ENCODE measurements around the gene TMEM44.

The TMEM44 gene, protein sequence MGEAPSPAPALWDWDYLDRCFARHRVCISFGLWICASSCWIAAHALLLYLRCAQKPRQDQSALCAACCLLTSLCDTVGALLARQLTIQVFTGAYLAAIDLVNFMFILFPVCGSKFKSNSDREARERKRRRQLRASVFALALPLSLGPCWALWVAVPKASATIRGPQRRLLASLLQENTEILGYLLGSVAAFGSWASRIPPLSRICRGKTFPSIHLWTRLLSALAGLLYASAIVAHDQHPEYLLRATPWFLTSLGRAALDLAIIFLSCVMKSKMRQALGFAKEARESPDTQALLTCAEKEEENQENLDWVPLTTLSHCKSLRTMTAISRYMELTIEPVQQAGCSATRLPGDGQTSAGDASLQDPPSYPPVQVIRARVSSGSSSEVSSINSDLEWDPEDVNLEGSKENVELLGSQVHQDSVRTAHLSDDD

DNA sequence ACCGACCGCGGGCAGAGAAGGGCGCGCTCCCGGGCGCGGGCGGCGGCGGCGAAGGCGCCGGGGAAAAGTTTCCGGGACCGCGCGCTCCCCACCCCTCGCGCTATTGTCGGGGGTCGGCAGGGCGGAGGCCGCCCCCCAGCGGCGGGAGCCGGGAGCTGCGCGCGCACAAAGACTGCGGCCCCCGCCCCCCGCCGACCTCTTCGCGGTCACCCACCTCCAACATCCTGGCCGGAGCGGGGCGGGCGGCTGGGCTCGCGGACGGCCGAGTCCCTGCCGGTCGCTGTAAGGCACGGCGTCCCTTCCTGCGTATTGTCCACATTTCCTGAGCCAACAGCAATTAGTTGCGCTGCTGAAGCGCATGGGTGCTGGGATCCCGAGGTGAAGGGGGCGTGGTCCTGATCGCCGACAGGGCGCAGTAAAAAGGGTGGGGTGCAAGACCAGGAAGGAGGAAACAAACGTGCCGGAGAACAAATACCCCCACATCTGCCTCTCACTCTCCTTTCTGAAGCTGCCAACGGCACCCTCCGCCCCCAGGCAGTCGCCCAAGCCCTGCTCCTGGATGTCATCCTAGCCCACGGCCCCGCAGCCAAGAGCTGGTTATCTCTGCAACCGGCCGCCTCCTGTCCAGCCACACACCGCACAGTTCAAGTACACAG, at the start of gene TMEM44:
TSS of gene TMEM44 (minus strand) at position 71 of the 656 bp plus-strand sequence. CDS start 204 bp downstream, outside the sequence.
- peak; percentile 42 to 52 for DNase-seq

DNA sequence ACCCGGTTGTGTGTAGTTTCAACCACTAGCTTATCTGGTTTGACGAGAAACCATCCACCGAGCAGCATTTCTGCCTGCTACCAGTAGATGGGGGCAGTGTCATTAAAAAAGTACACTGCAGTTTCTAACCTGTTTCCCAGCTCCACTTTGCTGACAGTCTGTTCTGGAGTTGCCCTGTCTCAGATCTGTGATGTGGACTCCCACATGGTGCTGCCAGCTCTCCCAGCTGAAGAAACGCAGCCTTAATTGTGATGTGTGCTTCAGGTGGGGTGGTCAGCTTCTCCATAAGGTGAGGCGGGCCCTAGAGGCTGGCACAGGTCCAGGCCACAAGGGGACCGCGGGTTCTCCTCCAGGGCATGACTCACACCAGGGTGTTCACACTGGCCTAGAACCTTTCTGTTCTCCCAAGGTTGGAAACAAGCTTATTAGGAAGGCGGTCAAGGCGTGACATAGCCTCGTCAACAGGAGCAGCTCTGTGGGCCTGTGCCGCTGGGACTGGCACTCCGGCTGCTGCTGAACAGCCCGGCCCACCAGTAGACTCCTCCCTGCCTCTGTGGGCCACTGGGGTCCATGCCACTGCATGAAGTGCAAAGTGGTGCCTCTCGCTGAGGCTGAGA, 49.6 kb upstream of the TMEM44 start:
- DNase-seq, result peak; percentile 59 to 60

DNA sequence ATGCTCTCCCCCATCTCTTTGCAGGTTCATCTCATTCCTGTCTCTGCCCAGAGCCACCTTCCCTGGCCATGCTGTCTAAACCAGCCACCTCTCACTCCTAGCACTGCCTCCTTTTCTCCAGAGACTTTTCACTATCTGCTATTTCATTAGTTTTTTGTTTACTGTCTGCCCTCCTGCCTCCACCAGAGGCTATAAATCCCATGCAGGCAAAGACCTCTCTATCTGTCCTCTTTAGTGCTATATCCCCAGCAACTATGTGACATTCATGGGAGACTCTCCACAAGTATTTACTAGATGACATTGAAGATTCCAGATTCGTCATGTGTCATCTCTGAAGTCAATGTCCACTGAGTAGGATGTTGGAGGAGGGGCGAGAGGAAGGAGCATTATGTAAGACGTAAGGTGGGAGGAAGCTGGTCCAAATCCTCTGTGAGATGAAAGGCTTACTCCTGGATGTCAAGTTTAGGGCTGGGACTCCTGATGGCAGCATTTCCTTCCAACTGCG, 49.0 kb upstream of the TMEM44 start:
- DNase-seq, result no peak

DNA sequence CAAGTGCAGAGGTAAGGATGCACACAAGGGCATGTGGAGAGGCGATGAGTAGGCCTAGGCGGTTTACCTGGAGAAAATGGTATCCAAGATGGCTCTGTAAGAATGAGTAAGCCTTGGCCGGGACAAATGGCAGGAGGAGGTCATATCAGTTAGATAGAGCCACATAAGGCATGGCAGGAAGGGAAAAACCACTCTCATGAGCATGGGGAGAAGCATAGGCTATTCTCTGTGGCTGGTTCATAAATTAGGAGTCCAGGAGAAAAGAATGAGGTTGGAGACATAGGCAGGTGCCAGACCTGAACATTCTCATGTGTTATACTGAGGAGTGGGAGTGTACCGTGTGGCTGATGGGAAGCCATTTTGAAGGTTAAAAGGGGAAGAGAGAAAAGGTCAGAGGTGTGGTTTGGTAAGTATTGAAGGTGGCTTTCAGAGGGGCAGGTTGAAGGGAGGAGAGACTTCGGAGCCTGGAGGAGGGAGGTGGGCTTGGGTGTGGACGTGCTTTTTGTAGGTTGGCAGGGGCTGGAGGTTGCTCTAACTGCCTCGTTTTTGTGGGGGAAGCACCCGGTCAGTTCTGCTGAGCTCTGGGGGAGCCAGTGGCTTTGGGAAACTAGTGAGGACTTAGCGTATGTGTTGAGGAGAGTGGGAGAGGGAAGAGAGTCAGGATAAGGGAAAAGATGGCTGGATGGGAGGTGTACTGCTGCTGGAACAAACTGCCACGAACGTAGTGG, 47.8 kb upstream of the TMEM44 start:
- no peak for DNase-seq

DNA sequence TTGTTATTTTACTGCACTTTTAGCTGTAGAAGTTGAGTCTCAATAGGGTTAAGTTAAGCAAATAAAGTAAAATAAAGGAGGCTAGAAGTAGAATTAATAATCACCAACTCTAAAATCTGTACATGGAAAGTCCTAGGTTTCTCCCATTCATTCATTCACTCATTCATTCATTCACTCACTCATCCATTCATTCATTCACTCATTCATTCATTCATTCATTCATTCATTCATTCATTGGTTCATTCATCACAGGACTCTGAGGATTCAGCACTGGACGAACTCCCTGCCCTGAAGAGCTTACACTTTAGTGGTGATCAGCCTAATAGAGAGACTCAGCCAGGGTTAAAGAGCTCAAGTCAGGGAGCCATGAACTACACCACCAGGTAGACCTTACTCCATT, 43.3 kb upstream of the TMEM44 start:
- DNase-seq, result no peak

DNA sequence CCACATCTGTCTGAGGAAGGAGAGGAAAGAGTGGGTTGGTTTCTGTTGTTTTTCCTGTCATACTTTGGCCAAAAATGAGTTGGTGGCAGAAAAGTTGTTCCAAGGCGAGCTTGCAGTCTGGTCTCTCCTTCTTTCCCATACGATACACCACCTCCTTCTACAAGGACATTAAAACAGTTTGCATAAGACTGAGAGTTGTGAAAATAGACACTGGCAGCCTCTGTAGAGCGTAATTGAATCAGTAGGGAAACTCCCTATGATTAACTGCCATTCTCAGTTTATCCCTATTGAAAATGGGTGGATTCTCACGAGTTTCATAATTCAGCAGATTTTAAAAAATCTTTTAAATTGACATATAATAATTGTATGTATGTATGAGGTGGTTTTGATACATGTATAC, 42.5 kb upstream of the TMEM44 start:
- DNase-seq, result no peak

DNA sequence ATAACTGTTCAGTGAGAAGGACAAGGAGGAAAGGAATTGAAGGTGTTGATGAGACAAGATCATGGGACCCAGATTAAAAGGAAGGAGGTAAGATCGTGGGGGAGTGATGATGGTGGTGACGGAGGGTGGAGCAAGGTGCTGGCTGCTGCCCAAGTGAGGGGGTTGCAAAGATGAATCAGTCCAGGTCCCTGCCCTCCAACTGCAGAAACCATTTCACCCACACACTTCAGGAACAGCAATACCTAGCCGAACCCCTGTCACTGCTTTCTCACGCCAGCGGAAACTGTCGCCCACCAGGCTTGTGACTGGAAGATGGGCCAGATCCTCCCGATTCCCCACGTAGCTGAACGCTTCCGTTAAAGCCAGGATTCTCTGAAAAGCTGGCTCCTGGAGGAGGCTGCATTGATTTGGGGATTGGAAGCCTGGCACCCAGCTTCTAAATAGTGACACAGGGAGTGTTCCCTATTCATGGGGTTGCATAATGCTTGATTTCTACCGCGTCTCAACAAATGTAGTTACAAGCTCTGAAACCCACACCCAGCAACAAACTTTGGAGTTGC, 41.9 kb upstream of the TMEM44 start:
- peak; percentile 47 to 66 for DNase-seq

DNA sequence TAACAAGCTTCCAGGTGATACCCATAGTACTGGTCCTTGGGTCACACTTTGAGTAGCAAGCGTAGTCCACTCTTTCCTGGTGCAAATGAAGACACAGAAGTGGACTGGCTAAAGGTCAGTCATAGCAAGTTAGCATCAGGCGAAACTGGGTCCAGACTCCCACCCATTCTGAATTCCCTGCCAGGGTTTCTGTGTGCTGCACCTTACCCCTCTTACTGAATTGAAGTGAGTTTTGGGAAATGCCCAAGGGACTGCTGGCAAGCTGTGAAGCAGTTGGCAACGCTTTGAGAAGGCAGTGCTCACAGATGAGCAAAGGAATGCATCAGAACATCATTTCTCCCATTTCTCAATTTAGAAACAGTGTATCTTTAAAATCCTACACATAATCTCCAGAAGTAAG, 40.5 kb upstream of the TMEM44 start:
- DNase-seq, result no peak

DNA sequence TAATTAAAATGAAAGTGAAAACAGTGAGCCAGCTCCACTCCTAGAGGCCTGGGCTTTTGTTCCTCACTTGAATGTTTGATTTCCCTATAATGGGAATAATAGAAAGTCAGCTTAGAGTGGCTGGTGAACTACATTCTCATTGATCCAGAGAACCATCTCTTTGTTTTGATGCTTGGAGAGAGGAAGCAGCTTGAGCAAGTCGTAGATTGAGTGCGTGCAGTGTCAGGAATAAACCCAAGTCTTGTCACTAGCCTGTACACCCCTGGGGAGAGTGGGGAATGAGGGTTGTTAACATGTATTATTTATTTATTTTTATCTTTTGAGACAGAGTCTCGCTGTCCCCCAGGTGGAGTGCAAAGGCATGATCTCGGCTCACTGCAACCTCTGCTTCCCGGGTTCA, 39.7 kb upstream of the TMEM44 start:
- no peak for DNase-seq

DNA sequence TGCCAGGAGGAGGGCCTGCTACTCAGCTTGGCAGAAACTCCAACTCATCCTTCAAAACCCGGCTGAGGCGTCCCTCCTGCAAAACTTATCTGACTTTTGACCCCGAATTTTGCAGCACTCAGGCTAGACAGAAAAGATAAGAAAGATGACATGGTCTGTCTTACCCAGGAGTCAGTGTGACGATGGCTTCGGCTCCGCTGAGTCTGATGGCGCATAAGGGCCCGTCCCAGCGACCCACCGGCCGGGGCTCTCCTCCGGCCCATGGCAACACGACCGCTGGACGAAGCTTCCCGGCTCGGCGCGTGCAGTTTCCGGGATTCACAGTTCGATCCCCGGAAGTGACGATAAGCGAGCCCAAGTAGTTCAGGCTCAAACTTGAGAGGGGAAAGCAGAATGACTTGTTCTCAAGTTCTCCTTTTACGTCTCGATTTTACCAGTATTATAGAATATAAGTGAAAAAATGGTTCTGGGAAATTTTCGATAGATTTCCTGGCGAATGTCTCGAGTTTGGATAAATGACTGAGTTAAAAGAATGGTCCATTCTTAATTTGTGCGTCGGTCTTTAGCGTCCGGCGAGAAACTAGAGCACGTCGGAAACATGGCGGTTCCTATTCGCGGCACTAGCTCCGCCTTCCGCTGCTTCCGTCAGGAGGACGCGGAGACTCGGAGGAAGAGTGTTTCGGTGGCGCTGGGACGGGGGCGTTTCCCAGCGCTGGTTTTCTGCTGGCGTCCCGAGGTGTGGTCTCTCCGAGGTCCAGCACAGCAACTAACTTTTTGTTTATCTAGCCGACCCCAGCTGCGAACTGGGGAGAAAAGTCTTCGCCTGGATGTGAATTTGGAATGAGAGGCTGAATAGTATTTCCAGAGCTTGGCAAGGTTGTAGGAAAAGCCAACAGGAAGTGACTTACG, 38.9 kb upstream of the TMEM44 start, which contains the start of gene LSG1:
TSS of gene LSG1 (minus strand) at position 292 of the 909 bp plus-strand sequence. CDS start at position 263, 29 bp downstream.
- peak; percentile 87 to 90 for DNase-seq

DNA sequence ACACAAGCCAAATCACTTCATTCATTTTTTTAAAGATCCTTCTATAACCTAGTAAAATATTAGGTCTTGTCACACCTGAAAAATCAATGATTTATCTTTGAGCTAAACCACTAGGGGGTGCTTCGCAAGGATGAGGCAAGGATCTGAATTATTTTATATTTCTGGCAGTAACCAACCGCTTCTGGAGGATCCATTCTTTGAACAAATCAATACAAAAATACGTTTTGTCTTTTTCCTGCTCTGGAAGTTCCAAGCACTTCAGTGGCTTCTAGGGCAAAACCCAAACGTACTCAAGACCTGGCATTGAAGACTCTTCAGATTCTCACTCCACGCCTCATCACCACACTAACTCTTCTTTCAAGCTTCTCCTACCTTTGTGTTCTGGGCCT, 38.3 kb upstream of the TMEM44 start:
- peak; percentile 29 to 34 for DNase-seq

DNA sequence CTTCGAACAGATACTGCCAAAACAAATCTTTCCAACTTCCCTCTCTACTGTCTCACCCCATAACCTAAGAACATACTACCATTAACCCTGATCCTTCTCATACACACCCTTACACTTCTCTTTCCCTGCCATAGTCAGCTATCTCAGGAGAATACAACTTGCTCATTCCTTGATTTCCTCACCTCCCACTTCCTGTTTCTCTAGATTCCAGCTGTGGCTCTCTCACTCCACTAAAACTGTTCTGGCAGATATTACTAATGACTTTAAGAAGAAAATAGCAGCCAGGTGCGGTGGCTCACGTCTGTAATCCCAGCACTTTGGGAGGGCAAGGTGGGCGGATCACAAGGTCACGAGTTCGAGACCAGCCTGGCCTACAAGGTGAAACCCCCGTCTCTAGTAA, 34.1 kb upstream of the TMEM44 start:
- no peak for DNase-seq

DNA sequence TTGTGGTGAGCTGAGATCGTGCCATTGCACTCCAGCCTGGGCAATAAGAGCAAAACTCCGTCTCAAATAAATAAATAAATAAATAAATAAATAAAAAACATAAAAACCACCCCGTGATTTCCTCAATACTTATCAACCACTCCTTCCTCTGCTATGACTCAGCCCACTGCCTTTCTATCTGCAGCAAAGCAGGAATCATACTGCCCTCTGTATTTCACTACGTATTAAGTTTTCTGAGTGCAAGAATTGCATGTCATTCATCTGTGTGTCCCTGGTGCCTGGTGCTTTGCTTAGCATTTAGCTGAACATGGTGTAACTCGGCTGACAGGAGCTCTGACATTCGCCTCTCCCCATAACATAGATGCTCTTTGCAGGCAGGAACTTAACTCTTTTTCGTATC, 31.6 kb upstream of the TMEM44 start:
- DNase-seq, result no peak

DNA sequence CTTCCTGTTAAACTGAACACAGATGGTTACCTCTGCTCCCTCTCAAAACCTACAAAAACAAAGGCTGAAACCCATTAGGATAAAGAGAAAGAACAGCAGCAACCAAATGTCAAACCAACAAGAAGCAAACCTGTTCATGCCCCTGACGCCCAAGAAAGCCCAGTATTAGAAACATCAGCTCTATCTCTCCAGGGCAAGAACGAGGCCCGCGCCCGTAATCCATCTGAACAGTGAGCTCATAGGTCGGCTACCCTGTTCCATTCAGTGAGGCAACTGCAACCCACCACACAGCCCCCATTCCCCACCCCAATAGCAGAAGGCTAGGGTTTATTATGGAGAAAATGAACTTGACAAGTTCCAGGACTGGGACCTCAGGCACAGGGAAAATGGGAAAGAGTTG, 28.7 kb upstream of the TMEM44 start:
- DNase-seq, result no peak

DNA sequence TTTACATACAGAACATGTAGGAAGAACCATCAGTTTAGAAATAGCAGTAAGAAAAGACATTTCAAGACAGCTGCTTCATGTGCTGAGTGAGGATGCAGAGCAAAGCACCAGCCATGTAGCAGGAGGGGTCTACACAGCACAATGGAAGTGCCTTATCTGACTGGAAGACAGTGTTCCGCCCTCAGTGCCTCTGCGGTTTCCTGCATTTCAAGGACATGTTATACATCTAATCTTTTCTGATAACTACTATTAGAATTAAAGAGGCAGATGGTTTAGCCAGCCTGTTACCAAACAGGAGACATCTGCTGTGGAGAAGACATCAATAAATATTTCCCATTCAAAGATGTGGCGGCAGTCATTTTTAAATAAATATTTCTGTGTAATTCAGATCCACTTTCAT, 28.2 kb upstream of the TMEM44 start:
- DNase-seq, result no peak

DNA sequence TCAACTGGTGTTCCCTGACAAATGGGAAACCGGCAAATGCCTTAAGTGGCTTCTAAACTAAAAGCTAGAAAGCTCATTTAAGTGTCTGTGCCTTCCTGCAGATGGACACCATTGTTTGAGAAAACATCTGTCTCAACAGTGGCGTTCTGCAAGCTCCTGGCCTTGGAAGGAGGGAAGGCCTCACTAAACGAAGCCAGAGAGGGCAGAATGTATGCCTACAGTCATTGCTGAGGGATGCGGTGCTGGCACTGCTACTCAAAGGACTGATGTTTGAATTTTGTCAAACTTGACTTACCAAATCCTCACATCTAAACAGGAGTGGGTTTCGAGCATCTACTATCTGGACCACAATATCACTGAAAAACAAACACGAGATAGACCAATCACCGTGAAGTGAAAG, 26.6 kb upstream of the TMEM44 start:
- no peak for DNase-seq

DNA sequence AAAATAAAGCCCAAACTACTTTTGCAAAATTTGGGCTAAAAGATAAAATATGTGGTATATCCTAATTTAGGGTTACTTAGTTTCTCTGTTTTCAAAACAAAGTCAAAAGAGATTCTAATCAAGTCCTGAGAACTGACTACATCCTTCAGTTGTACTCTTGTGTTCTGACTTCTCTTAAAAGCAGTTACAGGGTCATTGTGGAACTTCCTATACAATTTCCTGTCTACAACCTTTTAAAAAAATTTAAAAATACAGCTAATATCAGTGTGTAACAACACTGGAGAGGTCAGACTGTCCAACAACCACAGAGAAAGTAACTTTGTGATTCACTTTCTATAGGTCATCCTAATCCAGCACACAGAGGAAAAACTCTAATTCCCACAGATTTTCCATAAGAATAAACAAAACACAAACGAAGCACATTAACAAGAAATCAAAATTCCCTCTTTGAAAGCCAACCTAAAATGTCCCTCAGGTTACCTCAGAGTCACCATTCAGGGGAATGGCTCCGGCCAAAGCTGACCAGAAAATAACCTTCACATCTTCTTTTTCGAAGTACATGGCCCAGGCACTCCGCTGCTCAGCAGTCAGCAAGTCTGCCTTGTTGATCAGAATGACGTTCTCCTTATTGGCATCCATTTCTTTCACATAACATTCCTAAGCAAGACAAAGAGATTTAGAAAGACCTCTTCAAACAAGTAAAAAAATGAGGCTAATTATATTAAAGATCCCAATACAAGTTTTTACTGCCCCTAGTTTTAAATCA, 25.4 kb upstream of the TMEM44 start:
- no peak for DNase-seq

DNA sequence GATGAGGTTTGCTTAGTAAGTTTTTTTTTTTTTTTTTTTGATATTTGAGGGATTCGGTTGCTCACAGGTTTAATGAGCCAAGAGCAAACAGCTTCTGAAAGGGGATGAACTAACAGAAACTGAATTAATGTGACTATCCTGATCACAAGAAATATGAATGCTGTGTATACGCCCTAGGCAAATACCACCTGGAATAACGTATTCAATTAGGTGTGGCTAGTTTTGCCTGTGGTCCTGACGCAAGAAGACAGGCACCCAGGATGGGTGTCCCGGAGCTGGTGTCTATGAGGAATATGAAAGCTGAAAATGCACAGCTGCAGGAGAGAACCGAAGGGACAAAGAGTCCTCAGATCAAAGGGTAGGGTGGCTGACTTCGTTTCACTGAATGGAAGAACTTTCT, 24.2 kb upstream of the TMEM44 start:
- no peak for DNase-seq

DNA sequence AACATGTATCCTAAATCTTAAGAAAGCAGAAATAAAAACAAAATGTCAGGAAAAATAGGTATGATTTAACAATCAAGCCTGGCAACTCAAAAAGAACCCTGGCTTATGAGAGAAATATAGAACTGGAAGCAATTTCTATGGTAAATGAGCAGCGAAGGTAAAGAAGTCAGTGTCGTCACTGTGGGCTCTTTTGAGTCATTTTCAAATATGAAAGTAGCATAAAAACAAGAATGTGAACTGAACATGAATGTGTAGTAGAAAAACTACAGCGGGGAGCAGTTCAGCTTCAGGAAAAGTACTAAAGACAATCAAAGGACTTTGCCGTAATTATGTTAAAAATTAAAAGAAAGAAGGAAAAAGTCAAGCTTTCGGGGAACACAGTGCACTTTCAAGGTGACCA, 21.2 kb upstream of the TMEM44 start:
- no peak for DNase-seq

DNA sequence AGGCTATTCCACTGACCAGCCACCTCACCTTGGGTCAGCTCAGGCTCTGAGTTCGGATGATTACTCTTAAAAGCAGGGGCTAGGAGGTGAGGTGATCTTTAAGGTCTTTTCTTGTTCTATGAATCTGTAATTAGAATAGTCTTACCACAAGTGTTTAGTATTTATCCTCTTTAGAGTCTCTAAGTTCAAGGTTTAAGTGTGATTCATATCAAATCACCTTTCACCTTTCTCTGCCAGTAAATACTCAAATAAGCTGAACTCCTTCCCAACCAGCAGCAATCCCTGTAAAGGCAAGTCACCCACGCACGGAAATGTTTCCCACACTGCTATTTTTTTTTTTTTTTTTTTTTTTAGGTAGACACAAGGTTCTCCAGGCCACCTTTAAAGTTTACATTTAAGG, 14.5 kb upstream of the TMEM44 start:
- DNase-seq, result no peak

DNA sequence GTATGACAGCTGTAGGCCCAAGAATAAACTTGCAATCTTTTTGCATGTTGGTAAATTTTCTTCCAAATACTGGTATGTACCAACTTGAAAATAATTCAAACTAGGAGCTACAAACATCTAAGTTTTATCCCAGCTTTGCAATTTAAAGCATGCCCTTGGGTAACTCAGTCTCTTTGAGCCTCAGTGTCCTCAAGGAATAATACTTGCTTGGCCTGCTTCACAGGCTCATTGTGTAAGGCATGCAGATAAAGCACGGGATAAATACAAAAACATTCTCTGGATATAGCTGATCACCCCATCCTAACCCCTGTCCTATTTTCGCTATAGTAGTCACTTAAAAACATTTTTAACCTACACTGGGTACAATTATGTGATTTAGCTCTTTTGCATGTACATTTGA, 9.6 kb upstream of the TMEM44 start:
- DNase-seq, result no peak
